Effector CD8-positive, alpha-beta T cell (primary cell): ENCODE measurements around the gene ZNF473.
A peak's percentile ranks its signal among the peaks of the same experiment; 100 is the strongest.
"Not testable (repeated sequence)": the region's sequence is repeated elsewhere in the genome, so short reads cannot be mapped to it uniquely, and the experiment has no call there.

Experiments
- DNase-seq: peaks from one replicate; lab custom pipeline; 2025; lab: John Stamatoyannopoulos, UW

The ZNF473 gene

DNA sequence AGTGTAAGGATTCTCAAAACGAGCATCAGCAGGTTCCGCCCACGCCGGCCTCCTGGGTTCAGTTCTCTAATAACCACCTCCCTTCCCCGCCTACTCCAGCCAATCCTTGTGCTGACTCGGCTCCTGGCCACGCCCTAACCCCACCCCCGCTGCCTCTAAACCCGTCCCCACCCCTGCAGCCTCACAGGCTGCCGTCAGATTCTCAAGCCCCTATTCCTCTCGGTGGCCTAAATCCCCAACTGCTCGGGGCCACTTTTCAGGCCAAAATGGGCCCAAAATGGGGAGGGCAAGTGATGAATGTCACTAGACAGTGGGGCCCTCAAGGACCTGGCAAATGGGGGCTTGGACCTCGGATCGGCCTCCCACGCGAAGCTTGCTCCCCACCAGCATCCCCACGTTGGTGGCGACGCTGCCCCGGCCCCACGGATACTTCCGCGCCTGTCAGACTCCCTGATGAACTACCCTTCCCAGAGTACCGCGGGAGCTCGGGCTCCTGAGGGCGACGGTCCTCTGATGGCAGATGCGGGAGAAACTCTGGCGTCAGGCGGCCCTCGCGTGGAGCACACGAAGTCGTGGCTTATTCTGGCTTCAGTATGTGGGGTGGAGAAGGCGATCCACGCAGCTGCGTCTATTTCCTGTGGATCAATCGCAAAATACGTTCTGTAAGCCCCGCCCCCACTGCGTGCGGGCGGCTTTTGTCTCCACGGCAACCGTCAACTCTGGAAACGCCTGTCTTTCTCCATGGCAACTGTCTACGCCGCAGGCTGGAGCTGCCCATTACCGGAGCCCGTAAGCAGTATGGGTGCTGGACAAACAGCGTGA is 24.8 kb downstream of the ZNF473 start:
- DNase-seq: peak; percentile 71

DNA sequence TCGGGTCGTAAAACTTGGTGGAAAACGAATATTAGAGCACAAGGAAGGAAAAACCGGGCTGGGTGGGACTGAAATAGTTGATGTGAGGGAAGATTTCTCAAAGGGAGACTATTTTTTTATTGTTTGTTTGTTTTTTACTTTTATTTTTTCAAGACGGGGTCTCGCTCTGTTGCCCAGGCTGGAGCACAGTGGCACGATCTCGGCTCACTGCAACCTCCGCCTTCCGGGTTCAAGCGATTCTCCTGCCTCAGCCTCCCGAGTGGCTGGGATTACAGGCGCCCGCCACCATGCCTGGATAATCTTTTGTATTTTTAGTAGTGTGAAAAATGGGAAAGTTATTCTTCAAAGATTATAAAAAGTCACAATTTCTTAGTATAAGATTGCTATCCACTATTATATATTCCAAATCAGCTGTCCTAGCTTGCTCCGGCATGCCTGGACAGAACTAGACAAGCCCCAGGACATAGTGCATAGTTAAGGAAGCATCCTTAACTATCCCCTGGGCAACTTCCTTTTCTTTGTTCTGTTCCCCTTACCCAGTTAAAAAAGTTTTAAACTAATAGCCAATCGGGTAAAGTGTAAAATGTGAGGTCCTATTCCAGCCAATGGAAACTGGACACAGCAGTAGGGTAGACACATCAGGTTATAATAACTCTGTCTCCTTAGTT is 25.6 kb downstream of the ZNF473 start:
- not testable (repeated sequence) for DNase-seq

- DNase-seq: no peak
Measured at GRCh38 chr19:50051964-50052363, 26.2 kb downstream of the ZNF473 start.

DNA sequence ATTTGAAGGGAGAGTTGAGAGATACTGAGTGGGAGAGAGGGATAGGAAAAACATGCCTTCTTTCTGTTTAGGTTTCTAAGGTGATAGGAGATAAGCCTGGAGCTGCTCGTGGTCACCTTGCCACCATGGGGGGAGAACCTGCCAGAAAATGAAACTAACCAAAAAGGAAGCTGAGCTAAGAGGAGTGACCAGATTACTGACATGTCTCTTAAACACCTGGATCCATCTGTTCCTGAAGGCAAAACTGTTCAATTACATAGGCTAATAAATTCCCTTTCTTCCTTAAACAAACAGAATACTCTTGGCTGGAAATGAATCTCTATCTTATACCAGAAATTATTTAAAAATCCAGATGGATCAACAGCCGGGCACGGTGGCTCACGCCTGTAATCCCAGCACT is 27.3 kb downstream of the ZNF473 start:
- no peak for DNase-seq

DNA sequence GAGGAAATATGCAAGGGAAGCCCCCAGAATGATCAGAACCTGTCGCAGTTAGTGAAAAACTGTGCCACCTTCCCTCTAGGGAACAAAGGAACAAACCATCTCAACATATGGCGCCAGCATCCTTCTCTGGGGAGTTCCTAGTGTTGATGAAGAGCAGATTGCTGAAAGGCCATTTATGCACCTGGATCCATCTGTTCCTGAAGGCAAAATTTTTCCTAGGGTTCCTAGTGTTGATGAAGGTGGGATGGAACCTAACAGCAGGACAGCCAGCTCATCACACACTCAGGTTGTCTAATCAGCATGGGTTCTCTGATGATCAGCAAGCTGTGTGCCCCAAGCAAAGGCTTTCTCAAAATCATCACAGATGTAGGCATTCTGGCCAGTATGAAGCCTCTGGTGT is 32.6 kb downstream of the ZNF473 start:
- DNase-seq: no peak

DNA sequence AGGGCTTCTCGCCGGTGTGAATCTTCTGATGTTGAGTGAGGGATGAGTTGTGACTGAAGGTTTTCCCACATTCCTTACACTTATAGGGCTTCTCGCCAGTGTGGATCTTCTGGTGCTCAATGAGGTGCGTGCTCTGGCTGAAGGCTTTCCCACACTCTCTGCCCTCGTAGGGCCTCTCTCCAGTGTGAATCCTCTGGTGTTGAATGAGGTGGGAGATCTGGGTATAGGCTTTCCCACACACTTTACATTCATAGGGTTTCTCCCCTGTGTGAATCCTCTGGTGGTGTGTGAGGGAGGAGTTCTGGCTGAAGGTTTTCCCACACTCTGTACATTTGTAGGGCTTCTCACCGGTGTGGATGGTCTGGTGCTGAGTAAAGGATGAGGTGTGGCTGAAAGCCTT is 33.2 kb downstream of the ZNF473 start:
- DNase-seq: no peak

DNA sequence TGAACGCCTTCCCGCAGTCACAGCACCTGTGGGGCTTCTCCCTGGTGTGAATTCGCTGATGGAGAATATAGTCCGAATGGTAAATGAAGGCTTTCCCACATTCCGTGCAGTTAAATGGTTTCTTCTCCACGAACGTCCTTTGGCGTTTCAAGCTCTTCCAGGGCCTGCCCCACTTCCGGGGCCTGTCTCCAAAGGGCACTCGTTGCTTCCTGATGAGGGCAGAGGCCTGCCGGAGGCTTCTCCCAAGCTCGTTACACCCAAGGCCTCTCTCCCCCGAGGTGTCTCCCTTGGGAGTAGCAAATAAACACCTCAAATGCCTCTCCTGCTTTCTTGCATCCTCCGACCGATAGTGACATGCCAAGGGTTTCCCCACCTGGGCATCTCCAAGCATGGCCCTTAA is 34.3 kb downstream of the ZNF473 start:
- no peak for DNase-seq

DNA sequence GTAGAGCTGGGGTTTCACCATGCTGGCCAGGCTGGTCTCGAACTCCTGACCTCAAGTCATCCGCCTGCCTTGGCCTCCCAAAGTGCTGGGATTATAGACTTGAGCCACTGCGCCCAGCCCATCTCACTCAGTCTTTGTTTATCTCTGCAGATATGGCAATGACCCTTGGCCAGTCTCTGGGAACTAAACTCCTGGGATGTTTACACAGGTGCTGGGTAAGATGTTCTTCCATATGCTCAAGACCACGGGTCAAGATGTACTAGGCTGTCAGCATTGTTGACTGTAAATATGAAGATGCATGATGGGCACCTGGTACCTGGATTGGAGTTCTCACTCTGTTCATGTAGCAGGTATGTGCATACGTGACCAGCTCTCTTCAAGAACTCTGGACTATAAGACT is 35.8 kb downstream of the ZNF473 start:
- no peak for DNase-seq

GRCh38 chr19:50065938-50066337 is 40.1 kb downstream of the ZNF473 start:
- no peak for DNase-seq

GRCh38 chr19:50067575-50067974 is 41.8 kb downstream of the ZNF473 start:
- DNase-seq: no peak

- not testable (repeated sequence) for DNase-seq
Measured at GRCh38 chr19:50068382-50068781, 42.6 kb downstream of the ZNF473 start.

- DNase-seq: not testable (repeated sequence)
Measured at GRCh38 chr19:50075076-50075475, 49.3 kb downstream of the ZNF473 start.

- not testable (repeated sequence) for DNase-seq
Measured at GRCh38 chr19:50075644-50076372, 50.0 kb downstream of the ZNF473 start.

GRCh38 chr19:50076581-50077355 is 51.0 kb downstream of the ZNF473 start:
- DNase-seq: not testable (repeated sequence)

DNA sequence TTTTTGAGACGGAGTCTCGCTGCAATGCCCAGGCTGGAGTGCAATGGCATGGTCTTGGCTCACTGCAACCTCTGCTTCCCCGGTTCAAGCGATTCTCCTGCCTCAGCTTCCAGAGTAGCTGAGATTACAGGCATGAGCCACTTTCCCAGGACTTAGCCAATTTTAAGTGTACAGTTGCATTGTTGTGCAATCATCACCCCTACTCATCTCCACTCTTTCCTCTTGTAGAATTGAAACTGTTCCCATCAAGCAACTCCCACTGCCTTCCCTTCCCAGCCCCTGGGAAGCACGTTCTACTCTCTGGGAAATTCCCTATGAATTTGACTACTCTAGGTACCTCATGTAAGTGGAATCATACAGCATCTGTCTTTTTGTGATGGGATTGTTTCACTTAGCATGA is 53.2 kb downstream of the ZNF473 start:
- DNase-seq: not testable (repeated sequence)

- DNase-seq: not testable (repeated sequence)
Measured at GRCh38 chr19:50084440-50084839, 58.6 kb downstream of the ZNF473 start.

DNA sequence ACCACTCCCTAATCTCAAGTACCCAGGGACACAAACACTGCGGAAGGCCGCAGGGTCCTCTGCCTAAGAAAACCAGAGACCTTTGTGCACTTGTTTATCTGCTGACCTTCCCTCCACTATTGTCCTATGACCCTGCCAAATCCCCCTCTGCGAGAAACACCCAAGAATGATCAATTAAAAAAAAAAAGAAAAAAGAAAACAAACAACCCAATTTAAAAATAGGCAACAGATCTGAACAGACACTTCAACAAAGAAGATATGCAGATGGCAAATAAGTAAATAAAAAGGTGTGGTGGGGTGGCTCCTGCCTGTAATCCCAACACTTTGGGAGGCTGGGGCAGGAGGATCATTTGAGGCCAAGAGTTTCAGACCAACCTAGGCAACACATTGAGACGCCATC is 61.3 kb downstream of the ZNF473 start:
- DNase-seq: not testable (repeated sequence)

GRCh38 chr19:50090706-50091105 is 64.9 kb downstream of the ZNF473 start:
- not testable (repeated sequence) for DNase-seq

DNA sequence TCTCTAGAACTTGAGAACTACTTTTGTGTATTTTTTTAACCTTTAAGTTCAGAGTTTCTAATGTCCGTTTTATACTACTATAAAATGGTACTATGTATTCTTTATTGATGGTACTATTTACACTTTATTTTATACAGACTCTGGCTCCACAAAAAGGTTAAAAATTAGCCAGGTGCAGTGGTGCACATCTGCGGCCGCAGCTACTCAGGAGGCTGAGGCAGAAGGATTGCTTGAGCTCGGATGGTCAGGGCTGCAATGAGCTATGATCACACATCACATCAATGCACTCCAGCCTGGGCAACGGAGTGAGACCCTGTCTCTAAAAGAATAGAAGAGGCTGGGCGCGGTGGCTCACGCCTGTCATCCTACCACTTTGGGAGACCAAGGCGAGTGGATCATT is 66.0 kb downstream of the ZNF473 start:
- not testable (repeated sequence) for DNase-seq

GRCh38 chr19:50092597-50092996 is 66.8 kb downstream of the ZNF473 start:
- DNase-seq: not testable (repeated sequence)

DNA sequence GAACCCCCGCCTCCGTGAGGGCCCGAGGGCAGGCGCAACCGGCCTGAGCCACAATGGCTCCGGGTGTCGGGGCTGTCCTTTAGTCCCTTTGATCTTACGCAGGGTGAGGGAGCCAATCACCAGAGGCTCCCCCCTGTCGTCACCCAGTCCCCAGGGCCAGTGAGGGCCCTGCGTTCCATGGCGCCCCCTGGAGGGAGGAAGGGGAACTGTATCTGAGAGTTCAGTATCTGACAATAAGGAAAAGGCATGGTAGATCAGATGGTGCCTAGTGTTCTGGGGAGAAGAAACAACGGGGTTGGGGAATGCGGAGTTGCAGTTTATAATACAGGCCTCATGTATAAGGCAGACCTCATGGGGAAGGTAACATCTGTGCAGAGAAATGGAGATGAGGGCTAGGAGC is 72.1 kb downstream of the ZNF473 start:
- DNase-seq: not testable (repeated sequence)

GRCh38 chr19:50098892-50099291 is 73.1 kb downstream of the ZNF473 start:
- not testable (repeated sequence) for DNase-seq
